Mammary epithelial cell (primary cell): ENCODE measurements around the gene ACVR1B.

Experiments used
- EZH2 ChIP-seq: IDR thresholded peaks from 2 replicates; pipeline ENCODE4 v1.6.1; 2012; ENCODE audit warnings: low read length, inconsistent platforms, borderline replicate concordance
- TF ChIP-seq, protein P1 (sequence below), 2 donors: IDR thresholded peaks in 1 of 2; conservative IDR thresholded peaks in 1 of 2; 2 replicates each; pipeline ENCODE4 v1.5.1; 2011 to 2012; ENCODE audit warnings: inconsistent platforms in 2 of 2, low read length in 2 of 2, mild to moderate bottlenecking in 2 of 2, control low read depth in 1 of 2, low read depth in 1 of 2; ENCODE audit not compliant: insufficient read depth in 1 of 2; ENCODE audit errors: extremely low read depth in 1 of 2

DNA sequence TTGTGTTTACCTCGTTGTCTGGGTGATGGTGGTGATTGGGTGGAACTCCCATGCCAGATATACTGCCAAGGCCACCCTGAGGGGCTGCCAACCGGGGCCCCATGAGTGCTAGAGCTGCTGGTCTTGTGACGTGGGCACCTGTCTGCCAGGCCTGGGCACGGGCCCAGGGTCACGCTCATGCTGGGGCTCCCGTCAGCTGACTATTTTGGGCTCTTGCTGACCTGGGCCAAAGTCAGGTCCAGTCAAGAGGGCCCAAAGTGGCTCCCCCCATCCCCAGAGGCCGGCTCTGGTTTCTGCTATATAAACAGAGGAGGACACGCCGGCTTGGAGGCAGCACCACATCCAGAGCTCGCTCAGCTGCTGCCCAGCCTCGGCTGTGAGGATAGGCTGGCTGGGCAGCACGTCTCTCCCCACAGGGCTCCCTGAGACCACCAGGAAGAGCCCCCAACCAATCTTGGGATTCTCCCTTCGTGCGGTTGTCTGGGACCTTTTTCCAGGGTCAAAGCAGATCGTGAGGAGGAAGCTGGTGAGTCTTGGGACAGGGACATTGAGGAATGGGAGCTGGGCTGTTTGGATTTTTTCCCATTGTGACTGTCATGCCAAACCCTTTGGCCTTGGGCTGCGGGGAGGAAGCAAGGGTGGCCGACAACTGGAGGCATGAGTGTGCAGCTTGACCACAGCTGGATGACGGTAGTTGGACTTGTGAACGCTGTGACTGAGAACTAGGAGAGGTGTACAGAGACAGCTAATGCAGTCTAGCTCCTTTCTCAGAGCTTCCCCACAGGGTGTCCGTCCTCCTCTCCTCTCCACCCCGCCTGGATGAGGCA, 92.1 kb downstream of the ACVR1B start:
- TF ChIP-seq, protein P1, sequence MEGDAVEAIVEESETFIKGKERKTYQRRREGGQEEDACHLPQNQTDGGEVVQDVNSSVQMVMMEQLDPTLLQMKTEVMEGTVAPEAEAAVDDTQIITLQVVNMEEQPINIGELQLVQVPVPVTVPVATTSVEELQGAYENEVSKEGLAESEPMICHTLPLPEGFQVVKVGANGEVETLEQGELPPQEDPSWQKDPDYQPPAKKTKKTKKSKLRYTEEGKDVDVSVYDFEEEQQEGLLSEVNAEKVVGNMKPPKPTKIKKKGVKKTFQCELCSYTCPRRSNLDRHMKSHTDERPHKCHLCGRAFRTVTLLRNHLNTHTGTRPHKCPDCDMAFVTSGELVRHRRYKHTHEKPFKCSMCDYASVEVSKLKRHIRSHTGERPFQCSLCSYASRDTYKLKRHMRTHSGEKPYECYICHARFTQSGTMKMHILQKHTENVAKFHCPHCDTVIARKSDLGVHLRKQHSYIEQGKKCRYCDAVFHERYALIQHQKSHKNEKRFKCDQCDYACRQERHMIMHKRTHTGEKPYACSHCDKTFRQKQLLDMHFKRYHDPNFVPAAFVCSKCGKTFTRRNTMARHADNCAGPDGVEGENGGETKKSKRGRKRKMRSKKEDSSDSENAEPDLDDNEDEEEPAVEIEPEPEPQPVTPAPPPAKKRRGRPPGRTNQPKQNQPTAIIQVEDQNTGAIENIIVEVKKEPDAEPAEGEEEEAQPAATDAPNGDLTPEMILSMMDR (conservative IDR thresholded peaks at IDR 0.05 in 1 of 2, IDR thresholded peaks at IDR 0.05 in 1 of 2; ENCODE audit: extremely low read depth in 1 of 2, insufficient read depth in 1 of 2, low read depth in 1 of 2, low read length in 2 of 2) = no peak
- TF ChIP-seq EZH2 = no peak
